Stimulated activated CD8-positive, alpha-beta memory T cell treated with anti-CD3 and anti-CD28 coated beads, Interleukin-15, amount 100 ng/mL, for 48 hours (primary cell): ENCODE measurements around the gene R3HDM2.
"Not testable (repeated sequence)": the region's sequence is repeated elsewhere in the genome, so short reads cannot be mapped to it uniquely, and the experiment has no call there.

Experiments
- DNase-seq, 2 donors: peaks; one replicate each; pipeline ENCODE4 v3.0.0-alpha.2; 2020; ENCODE audit warnings: low read depth in 2 of 2

The R3HDM2 gene

GRCh38 chr12:57426948-57427347 lies 3.9 kb downstream of the R3HDM2 start:
- DNase-seq: not testable (repeated sequence)

- no peak for DNase-seq
These were observed 10.4 kb downstream of the R3HDM2 start for GRCh38 chr12:57420482-57420881.

GRCh38 chr12:57419495-57419894 lies 11.3 kb downstream of the R3HDM2 start:
- DNase-seq: no peak

GRCh38 chr12:57418255-57418654 lies 12.6 kb downstream of the R3HDM2 start:
- DNase-seq: no peak

GRCh38 chr12:57416039-57416996 lies 14.5 kb downstream of the R3HDM2 start:
- no peak for DNase-seq

- DNase-seq: no peak
These were observed 15.8 kb downstream of the R3HDM2 start for GRCh38 chr12:57415088-57415487.

GRCh38 chr12:57414160-57414559 lies 16.7 kb downstream of the R3HDM2 start:
- DNase-seq: not testable (repeated sequence)

GRCh38 chr12:57410534-57410933 lies 20.3 kb downstream of the R3HDM2 start:
- no peak for DNase-seq

GRCh38 chr12:57404966-57405640 lies 25.7 kb downstream of the R3HDM2 start:
- DNase-seq: peak in 1 of 2 donors; percentile 10

- DNase-seq: not testable (repeated sequence)
These were observed 28.7 kb downstream of the R3HDM2 start for GRCh38 chr12:57402156-57402555.

- no peak for DNase-seq
These were observed 29.7 kb downstream of the R3HDM2 start for GRCh38 chr12:57401165-57401564.

- not testable (repeated sequence) for DNase-seq
These were observed 31.0 kb downstream of the R3HDM2 start for GRCh38 chr12:57399718-57400463.

GRCh38 chr12:57397441-57397840 lies 33.4 kb downstream of the R3HDM2 start:
- no peak for DNase-seq

GRCh38 chr12:57395121-57395520 lies 35.7 kb downstream of the R3HDM2 start:
- no peak for DNase-seq

GRCh38 chr12:57390174-57390573 lies 40.7 kb downstream of the R3HDM2 start:
- DNase-seq: no peak

- DNase-seq: no peak
These were observed 41.8 kb downstream of the R3HDM2 start for GRCh38 chr12:57389033-57389432.

GRCh38 chr12:57388425-57388824 lies 42.4 kb downstream of the R3HDM2 start:
- DNase-seq: no peak

- DNase-seq: no peak
These were observed 44.6 kb downstream of the R3HDM2 start for GRCh38 chr12:57386187-57386720.

GRCh38 chr12:57385586-57385985 lies 45.3 kb downstream of the R3HDM2 start:
- DNase-seq: no peak

- no peak for DNase-seq
These were observed 46.4 kb downstream of the R3HDM2 start for GRCh38 chr12:57384478-57384877.

GRCh38 chr12:57381693-57382220 lies 49.1 kb downstream of the R3HDM2 start:
- DNase-seq: no peak

GRCh38 chr12:57380300-57380699 lies 50.5 kb downstream of the R3HDM2 start:
- DNase-seq: no peak
